CD4-positive, alpha-beta T cell (primary cell): ENCODE data around the gene WWOX. TPM values are rescaled to one million over a fixed set of nuclear protein-coding genes. Genes with fewer than 3 reads are reported as not detected.

ENCODE experiments used
- ATAC-seq: fragments of 200-7000 bp; cut with Tn5 transposase; one replicate; pipeline ENCODE4 v1.10.0; 2022; ENCODE audit warnings: mild to moderate bottlenecking; ENCODE audit not compliant: poor library complexity
- CTCF ChIA-PET: fragments of 350-600 bp; sonication (Branson Sonifier 250); formaldehyde crosslinking; loops from one replicate; lab custom pipeline; 2021; ENCODE audit warnings: antibody characterized with exemption, inconsistent platforms; lab: Charles Lee
- POLR2A ChIA-PET: fragments of 350-600 bp; sonication (Branson Sonifier 250); formaldehyde crosslinking; loops from one replicate; lab custom pipeline; 2021; ENCODE audit warnings: antibody characterized with exemption, inconsistent platforms; lab: Charles Lee
- DNase-seq, 14 experiments: peaks; one replicate each; pipeline ENCODE4 v3.0.0-alpha.2; 2013 to 2020; ENCODE audit warnings: mixed read lengths in 2 of 14
- H3K27ac ChIP-seq, 2 donors: one replicate each; pipeline versions ENCODE4 v1.5.1 to v1.7.0; 2013; ENCODE audit warnings: low read length in 2 of 2, low read depth in 1 of 2, mild to moderate bottlenecking in 1 of 2
- H3K27me3 ChIP-seq, 2 experiments: 1 replicate in 1 of 2; 2 replicates in 1 of 2; pipeline versions ENCODE4 v1.6.1 to v1.7.0; 2013; ENCODE audit warnings: low read length in 2 of 2, control low read depth in 1 of 2, mild to moderate bottlenecking in 1 of 2, moderate library complexity in 1 of 2; ENCODE audit not compliant: insufficient read depth in 2 of 2, control insufficient read depth in 1 of 2
- H3K36me3 ChIP-seq: one replicate; pipeline ENCODE4 v1.6.1; 2013; ENCODE audit warnings: low read length, control low read depth; ENCODE audit not compliant: insufficient read depth
- H3K4me1 ChIP-seq: one replicate; pipeline ENCODE4 v1.6.1; 2013; ENCODE audit warnings: low read length, control low read depth; ENCODE audit not compliant: insufficient read depth
- H3K4me3 ChIP-seq: one replicate; pipeline ENCODE4 v1.5.1; 2013; ENCODE audit warnings: mild to moderate bottlenecking, low read length, moderate library complexity
- H3K9me3 ChIP-seq, 2 experiments: 1 replicate in 1 of 2; 2 replicates in 1 of 2; pipeline versions ENCODE4 v1.6.1 to v1.7.0; 2013; ENCODE audit warnings: low read length in 2 of 2, mild to moderate bottlenecking in 2 of 2, control low read depth in 1 of 2, moderate library complexity in 1 of 2; ENCODE audit not compliant: control insufficient read depth in 1 of 2, insufficient read depth in 1 of 2
- H3K27ac Mint-ChIP-seq: one replicate; pipeline ENCODE4 v1.8.0; 2020; ENCODE audit warnings: mixed read lengths
- H3K27me3 Mint-ChIP-seq: one replicate; pipeline ENCODE4 v1.8.0; 2021; ENCODE audit warnings: mixed read lengths
- H3K36me3 Mint-ChIP-seq: one replicate; pipeline ENCODE4 v1.8.0; 2021; ENCODE audit warnings: low read depth, mixed read lengths
- H3K4me1 Mint-ChIP-seq: one replicate; pipeline ENCODE4 v1.8.0; 2021; ENCODE audit warnings: low read depth, mixed read lengths
- H3K4me3 Mint-ChIP-seq: one replicate; pipeline ENCODE4 v1.8.0; 2020; ENCODE audit warnings: mild to moderate bottlenecking, mixed read lengths
- H3K9me3 Mint-ChIP-seq: one replicate; pipeline ENCODE4 v1.8.0; 2020; ENCODE audit warnings: mixed read lengths
- intact Hi-C, 2 experiments: fragments of 100-400 bp; cut with DNase I in 1 of 2; cut with micrococcal nuclease in 1 of 2; formaldehyde crosslinking; loops; one replicate each; pipeline versions ENCODE4 v1.15.1 to v1.9.0; 2023 to 2025; cut with DNase I, micrococcal nuclease
- total RNA-seq, 174 experiments: library from RNA in 2 of 174; stranded (reverse) in 2 of 174; gene quantifications; one replicate each; pipeline ENCODE4 v1.2.3 and lab custom pipeline; 2021 to 2026
- TF ChIP-seq, protein P1 (sequence below): fragments of 200-600 bp; IDR thresholded peaks from one replicate; pipeline ENCODE4 v1.8.0; 2022; ENCODE audit warnings: antibody characterized with exemption, mild to moderate bottlenecking

WWOX gene
- total RNA-seq, 2 experiments from 2014 or later = 19.3 to 21.7 TPM

DNA sequence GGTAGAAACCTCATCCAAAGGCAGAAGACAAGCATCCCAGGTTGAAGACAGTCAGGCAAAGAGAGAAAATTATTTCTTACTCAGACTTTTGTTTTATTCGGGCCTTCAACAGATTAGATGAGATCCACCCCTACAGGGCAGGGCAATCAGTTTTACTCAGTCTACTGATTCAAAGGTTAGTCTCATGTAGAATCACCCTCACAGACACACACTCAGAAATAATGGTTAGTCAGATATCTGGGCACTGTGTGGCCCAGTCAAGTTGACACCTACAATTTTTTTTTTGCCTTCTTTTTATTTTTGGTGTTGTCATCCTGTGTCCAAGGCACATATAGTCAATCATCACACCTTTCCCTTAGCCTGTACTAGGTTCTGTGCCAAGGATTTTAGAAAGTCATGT lies 729.8 kb downstream of the WWOX start:
- Histone ChIP-seq H3K27ac (no peak overlapping the region), H3K27me3 (no peaks in the 10 kb centered on the region), H3K9me3 (no peaks in the 10 kb centered on the region), H3K4me1 (no peaks in the 10 kb centered on the region), H3K36me3 (no peaks in the 10 kb centered on the region), H3K4me3 (no peak overlapping the region)
- CTCF ChIA-PET = no interaction called here
- Mint-ChIP-seq H3K4me3 (no peak overlapping the region), H3K27me3 (no peaks in the 10 kb centered on the region), H3K9me3 (no peaks in the 10 kb centered on the region), H3K36me3 (no peaks in the 10 kb centered on the region), H3K4me1 (no peaks in the 10 kb centered on the region), H3K27ac (no peak overlapping the region)
- intact Hi-C loops = no loop called here
- ATAC-seq (no peak), DNase-seq (no peak)
- TF ChIP-seq, protein P1, sequence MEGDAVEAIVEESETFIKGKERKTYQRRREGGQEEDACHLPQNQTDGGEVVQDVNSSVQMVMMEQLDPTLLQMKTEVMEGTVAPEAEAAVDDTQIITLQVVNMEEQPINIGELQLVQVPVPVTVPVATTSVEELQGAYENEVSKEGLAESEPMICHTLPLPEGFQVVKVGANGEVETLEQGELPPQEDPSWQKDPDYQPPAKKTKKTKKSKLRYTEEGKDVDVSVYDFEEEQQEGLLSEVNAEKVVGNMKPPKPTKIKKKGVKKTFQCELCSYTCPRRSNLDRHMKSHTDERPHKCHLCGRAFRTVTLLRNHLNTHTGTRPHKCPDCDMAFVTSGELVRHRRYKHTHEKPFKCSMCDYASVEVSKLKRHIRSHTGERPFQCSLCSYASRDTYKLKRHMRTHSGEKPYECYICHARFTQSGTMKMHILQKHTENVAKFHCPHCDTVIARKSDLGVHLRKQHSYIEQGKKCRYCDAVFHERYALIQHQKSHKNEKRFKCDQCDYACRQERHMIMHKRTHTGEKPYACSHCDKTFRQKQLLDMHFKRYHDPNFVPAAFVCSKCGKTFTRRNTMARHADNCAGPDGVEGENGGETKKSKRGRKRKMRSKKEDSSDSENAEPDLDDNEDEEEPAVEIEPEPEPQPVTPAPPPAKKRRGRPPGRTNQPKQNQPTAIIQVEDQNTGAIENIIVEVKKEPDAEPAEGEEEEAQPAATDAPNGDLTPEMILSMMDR = no peak
- POLR2A ChIA-PET = no interaction called here

DNA sequence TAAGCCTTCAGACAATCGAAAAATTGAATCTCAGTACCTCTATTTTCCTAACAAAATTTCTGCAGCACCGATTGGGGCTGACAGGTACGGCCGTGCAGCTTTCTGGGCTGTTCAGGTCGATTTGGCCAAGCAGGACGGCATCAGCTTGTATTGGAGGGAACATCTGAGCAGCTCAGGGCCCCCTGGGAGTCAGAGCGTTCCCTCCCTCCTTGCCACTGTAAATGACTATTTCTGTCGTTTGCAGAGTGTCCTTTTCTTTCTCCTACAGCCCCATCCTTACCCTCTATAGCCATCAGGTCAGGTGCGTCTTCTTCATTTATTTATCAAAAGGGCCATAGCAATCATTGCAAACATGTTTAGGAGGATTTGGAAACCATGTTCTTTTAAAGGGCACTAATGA lies 731.1 kb downstream of the WWOX start:
- no peaks in the 10 kb centered on the region for H3K9me3 Mint-ChIP-seq
- ATAC-seq (no peak), DNase-seq (no peak)
- H3K4me1 ChIP-seq = no peaks in the 10 kb centered on the region
- H3K27ac ChIP-seq = no peak overlapping the region
- H3K9me3 ChIP-seq = no peaks in the 10 kb centered on the region
- H3K4me1 Mint-ChIP-seq = no peaks in the 10 kb centered on the region
- H3K36me3 Mint-ChIP-seq = no peaks in the 10 kb centered on the region
- POLR2A ChIA-PET = no interaction called here
- H3K4me3 Mint-ChIP-seq = no peak overlapping the region
- TF ChIP-seq, protein P1 = no peak
- intact Hi-C loops = no loop called here
- no peaks in the 10 kb centered on the region for H3K27me3 Mint-ChIP-seq
- H3K27ac Mint-ChIP-seq = no peak overlapping the region
- H3K4me3 ChIP-seq = no peak overlapping the region
- H3K36me3 ChIP-seq = no peaks in the 10 kb centered on the region
- H3K27me3 ChIP-seq = no peaks in the 10 kb centered on the region
- CTCF ChIA-PET = no interaction called here

DNA sequence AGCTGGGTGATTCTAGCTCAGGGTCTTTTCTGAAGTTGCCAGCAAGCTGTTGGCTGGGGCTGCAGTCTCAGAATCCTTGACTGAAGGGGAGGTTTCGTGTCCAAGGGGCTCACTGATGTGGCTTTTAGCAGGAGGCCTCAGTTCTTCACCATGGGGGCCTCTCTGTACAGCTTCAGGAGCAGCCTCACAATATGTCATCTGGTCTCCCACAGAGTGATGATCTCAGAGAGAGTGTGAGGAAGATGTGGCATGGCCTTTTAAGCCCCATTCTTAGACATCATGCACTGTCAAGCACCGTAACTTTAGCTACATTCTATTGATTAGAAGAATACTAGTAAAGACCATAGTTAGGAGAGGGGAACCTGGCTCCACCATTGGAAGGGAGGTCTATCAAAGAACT lies 732.6 kb downstream of the WWOX start:
- POLR2A ChIA-PET = no interaction called here
- H3K4me1 Mint-ChIP-seq = peaks cover 8% of the 10 kb centered on the region
- TF ChIP-seq, protein P1 = no peak
- no peak for ATAC-seq
- no peaks in the 10 kb centered on the region for H3K36me3 Mint-ChIP-seq
- intact Hi-C loops = no loop called here
- no peak overlapping the region for H3K4me3 ChIP-seq
- CTCF ChIA-PET = no interaction called here
- no peaks in the 10 kb centered on the region for H3K9me3 Mint-ChIP-seq
- no peaks in the 10 kb centered on the region for H3K27me3 Mint-ChIP-seq
- no peaks in the 10 kb centered on the region for H3K36me3 ChIP-seq
- H3K27ac ChIP-seq = no peak overlapping the region
- no peak for DNase-seq
- H3K27ac Mint-ChIP-seq = no peak overlapping the region
- H3K27me3 ChIP-seq = no peaks in the 10 kb centered on the region
- no peaks in the 10 kb centered on the region for H3K9me3 ChIP-seq
- H3K4me1 ChIP-seq = peaks cover 8% of the 10 kb centered on the region
- no peak overlapping the region for H3K4me3 Mint-ChIP-seq
